AG09309 (cell line): ENCODE results near the gene PANK2.
A peak's percentile ranks its signal among the peaks of the same experiment; 100 is the strongest.
"Not testable (repeated sequence)": the region's sequence is repeated elsewhere in the genome, so short reads cannot be mapped to it uniquely, and the experiment has no call there.

ENCODE experiments used
- DNase-seq: peaks from one replicate; pipeline ENCODE4 v3.0.0-alpha.2; 2010; ENCODE audit warnings: low read depth
- H3K4me3 ChIP-seq: 2 replicates; pipeline ENCODE4 v1.5.1; 2011; ENCODE audit warnings: mild to moderate bottlenecking, low read depth, low read length, moderate library complexity; ENCODE audit not compliant: control insufficient read depth
- CTCF ChIP-seq: IDR thresholded peaks from 2 replicates; pipeline ENCODE4 v1.5.1; 2011; ENCODE audit warnings: mild to moderate bottlenecking, low read depth, low read length, inconsistent platforms; ENCODE audit not compliant: insufficient read depth, control insufficient read depth; ENCODE audit errors: missing control alignments

Gene PANK2

DNA sequence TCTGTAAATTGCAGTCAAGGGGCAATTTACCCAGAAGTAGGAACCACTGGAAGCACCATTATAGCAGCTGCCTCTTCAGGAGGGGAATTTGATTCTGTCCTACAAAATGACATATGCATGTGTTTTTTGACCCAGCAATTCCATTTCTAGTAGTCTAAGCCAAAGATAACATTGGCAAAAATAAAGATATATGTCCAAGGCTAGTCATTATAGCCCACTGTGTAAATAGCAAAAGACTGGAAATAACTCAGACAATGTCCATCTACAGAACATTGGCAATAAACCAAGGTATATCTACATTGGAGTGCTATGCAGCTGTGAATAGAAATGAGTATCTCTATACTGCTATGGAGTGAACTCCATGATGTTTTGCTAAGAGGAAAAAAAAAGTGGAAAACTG is 12.5 kb upstream of the PANK2 start:
- no peak for TF ChIP-seq CTCF
- no peak for DNase-seq

DNA sequence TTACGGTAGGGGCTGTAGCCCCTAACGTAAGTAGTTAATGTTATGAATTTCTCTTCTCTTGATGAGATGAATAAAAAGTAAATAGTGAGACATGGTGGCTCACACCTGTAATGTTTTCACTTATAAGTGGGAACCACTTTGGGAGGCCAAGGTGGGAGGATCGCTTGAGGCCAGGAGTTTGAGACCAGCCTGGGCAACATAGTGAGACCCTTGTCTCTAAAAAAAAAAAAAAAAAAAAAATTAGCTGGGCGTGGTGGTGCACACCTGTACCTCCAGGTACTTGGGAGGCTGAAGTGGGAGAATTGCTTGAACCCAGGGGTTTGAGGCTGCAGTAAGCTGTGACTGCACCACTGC is 10.3 kb upstream of the PANK2 start:
- DNase-seq, H3K4me3 ChIP-seq: not testable (repeated sequence)

More for the DNA sequence above, 12.5 kb upstream of the PANK2 start:
- H3K4me3 ChIP-seq = no peak overlapping the region

- no peak overlapping the region for H3K4me3 ChIP-seq
- no peak for TF ChIP-seq CTCF
- no peak for DNase-seq
These were observed 3.5 kb upstream of the PANK2 start for GRCh38 chr20:3885715-3886114.

- DNase-seq = no peak
- TF ChIP-seq CTCF = no peak
These were observed 1.1 kb upstream of the PANK2 start for GRCh38 chr20:3887876-3888620.

GRCh38 chr20:3889489-3890397 is 556 bp downstream of the PANK2 start:
- peak overlapping the region; percentile 87 for H3K4me3 ChIP-seq
- no peak for DNase-seq
- TF ChIP-seq CTCF = no peak

More at GRCh38 chr20:3887876-3888620, 1.1 kb upstream of the PANK2 start:
- H3K4me3 ChIP-seq = peak overlapping the region; percentile 87

DNA sequence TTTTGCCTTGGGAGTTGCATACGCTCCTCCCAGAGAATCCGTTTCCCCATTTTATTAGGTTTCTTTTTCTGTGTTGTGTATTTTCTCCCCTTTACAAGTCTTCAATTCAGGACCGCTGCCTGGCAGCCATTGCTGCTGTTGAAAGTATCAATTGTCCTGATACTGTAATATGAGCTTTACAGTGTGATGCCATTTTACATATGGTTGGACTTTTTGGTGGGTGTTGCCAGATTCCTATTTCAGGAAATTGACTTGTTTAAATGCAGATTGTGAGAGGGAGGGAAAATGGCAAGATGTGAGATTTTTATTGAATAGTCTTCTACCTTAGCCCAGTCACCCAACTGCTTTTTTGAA is 1.2 kb downstream of the PANK2 start:
- no peak for TF ChIP-seq CTCF
- H3K4me3 ChIP-seq = peak overlapping the region; percentile 87
- no peak for DNase-seq
